DMS 273 (cell line): ENCODE data around the gene SLC13A1.
"Not testable (repeated sequence)": the region's sequence is repeated elsewhere in the genome, so short reads cannot be mapped to it uniquely, and the experiment has no call there.

ENCODE experiments used
- DNase-seq: peaks from one replicate; lab custom pipeline; 2025; ENCODE audit not compliant: unreplicated experiment; lab: John Stamatoyannopoulos, UW

SLC13A1 gene

GRCh38 chr7:123199883-123200282 lies at the start of gene SLC13A1:
Gene SLC13A1 (minus strand): TSS chr7:123199969. CDS start chr7:123199946, 23 bp downstream.
- DNase-seq: no peak

- DNase-seq: no peak
These were observed 45.0 kb upstream of the SLC13A1 start for GRCh38 chr7:123244768-123245167.

- no peak for DNase-seq
These were observed 42.8 kb upstream of the SLC13A1 start for GRCh38 chr7:123242467-123243092.

- no peak for DNase-seq
These were observed 42.0 kb upstream of the SLC13A1 start for GRCh38 chr7:123241809-123242208.

GRCh38 chr7:123231021-123232000 lies 31.5 kb upstream of the SLC13A1 start:
- no peak for DNase-seq

- no peak for DNase-seq
These were observed 30.8 kb upstream of the SLC13A1 start for GRCh38 chr7:123230603-123231002.

- DNase-seq: no peak
These were observed 30.4 kb upstream of the SLC13A1 start for GRCh38 chr7:123230147-123230546.

- no peak for DNase-seq
These were observed 29.7 kb upstream of the SLC13A1 start for GRCh38 chr7:123229426-123229825.

GRCh38 chr7:123227666-123228065 lies 27.9 kb upstream of the SLC13A1 start:
- DNase-seq: not testable (repeated sequence)

- DNase-seq: no peak
These were observed 20.6 kb upstream of the SLC13A1 start for GRCh38 chr7:123220396-123220795.

- DNase-seq: no peak
These were observed 19.1 kb upstream of the SLC13A1 start for GRCh38 chr7:123218866-123219265.

- DNase-seq: no peak
These were observed 17.1 kb upstream of the SLC13A1 start for GRCh38 chr7:123216825-123217224.

- DNase-seq: no peak
These were observed 15.6 kb upstream of the SLC13A1 start for GRCh38 chr7:123215350-123215749.

- no peak for DNase-seq
These were observed 11.8 kb upstream of the SLC13A1 start for GRCh38 chr7:123211545-123211944.

- DNase-seq: no peak
These were observed 11.2 kb upstream of the SLC13A1 start for GRCh38 chr7:123210986-123211385.

GRCh38 chr7:123209786-123210185 lies 10.0 kb upstream of the SLC13A1 start:
- no peak for DNase-seq

GRCh38 chr7:123208793-123209192 lies 9.0 kb upstream of the SLC13A1 start:
- DNase-seq: peak; percentile 29

- DNase-seq: no peak
These were observed 4.6 kb upstream of the SLC13A1 start for GRCh38 chr7:123204206-123204835.

GRCh38 chr7:123201901-123202300 lies 2.1 kb upstream of the SLC13A1 start:
- DNase-seq: no peak

GRCh38 chr7:123198668-123199652 lies 809 bp downstream of the SLC13A1 start:
- no peak for DNase-seq
